Naive thymus-derived CD4-positive, alpha-beta T cell (primary cell): ENCODE measurements around the gene TREML2. TPM values are rescaled to one million over a fixed set of nuclear protein-coding genes. Genes with fewer than 3 reads are reported as not detected.

Experiments
- ATAC-seq: fragments of 150-1000 bp; cut with Tn5 transposase; 2 replicates; pipeline ENCODE4 v1.10.0; 2021; ENCODE audit warnings: mild to moderate bottlenecking, moderate library complexity
- CTCF ChIA-PET: fragments of 350-600 bp; sonication (Branson Sonifier 250); formaldehyde crosslinking; loops from one replicate; lab custom pipeline; 2021; ENCODE audit warnings: antibody characterized with exemption; lab: Charles Lee
- POLR2A ChIA-PET: fragments of 350-600 bp; sonication (Branson Sonifier 250); formaldehyde crosslinking; loops from one replicate; lab custom pipeline; 2021; ENCODE audit warnings: antibody characterized with exemption, inconsistent platforms; lab: Charles Lee
- DNase-seq, 9 donors: peaks; one replicate each; pipeline versions ENCODE4 v3.0.0 to v3.0.0-alpha.2; 2020 to 2022; ENCODE audit warnings: mixed read lengths in 1 of 9
- H3K27ac ChIP-seq: one replicate; pipeline ENCODE4 v1.7.0; 2013; ENCODE audit warnings: mild to moderate bottlenecking, low read depth, low read length, moderate library complexity
- H3K27me3 ChIP-seq, 2 donors: one replicate each; pipeline ENCODE4 v1.7.0; 2013; ENCODE audit warnings: low read length in 2 of 2, mild to moderate bottlenecking in 2 of 2, moderate library complexity in 2 of 2; ENCODE audit not compliant: control insufficient read depth in 2 of 2, insufficient read depth in 2 of 2
- H3K36me3 ChIP-seq, 3 experiments: 1 replicate in 2 of 3; 2 replicates in 1 of 3; pipeline ENCODE4 v1.7.0; 2013; ENCODE audit warnings: low read length in 3 of 3, mild to moderate bottlenecking in 3 of 3, moderate library complexity in 1 of 3; ENCODE audit not compliant: insufficient read depth in 3 of 3, control insufficient read depth in 2 of 3
- H3K4me1 ChIP-seq, 2 donors: one replicate each; pipeline ENCODE4 v1.7.0; 2013; ENCODE audit warnings: low read length in 2 of 2, mild to moderate bottlenecking in 2 of 2, moderate library complexity in 1 of 2; ENCODE audit not compliant: control insufficient read depth in 2 of 2, insufficient read depth in 2 of 2
- H3K4me3 ChIP-seq: 2 replicates; pipeline ENCODE4 v1.7.0; 2013; ENCODE audit warnings: mild to moderate bottlenecking, low read length
- H3K9me3 ChIP-seq, 3 experiments: 1 replicate in 2 of 3; 2 replicates in 1 of 3; pipeline ENCODE4 v1.7.0; 2013; ENCODE audit warnings: low read length in 3 of 3; ENCODE audit not compliant: control insufficient read depth in 2 of 3
- H3K27ac Mint-ChIP-seq, 9 donors: one replicate each; pipeline ENCODE4 v1.8.0; 2020 to 2022; ENCODE audit warnings: mixed read lengths in 9 of 9, mild to moderate bottlenecking in 8 of 9, moderate library complexity in 5 of 9, inconsistent platforms in 2 of 9
- H3K27me3 Mint-ChIP-seq, 5 donors: one replicate each; pipeline ENCODE4 v1.8.0; 2021 to 2022; ENCODE audit warnings: mixed read lengths in 5 of 5, mild to moderate bottlenecking in 1 of 5
- H3K36me3 Mint-ChIP-seq, 5 donors: one replicate each; pipeline ENCODE4 v1.8.0; 2020 to 2022; ENCODE audit warnings: mixed read lengths in 5 of 5, mild to moderate bottlenecking in 3 of 5, inconsistent platforms in 1 of 5
- H3K4me1 Mint-ChIP-seq, 7 donors: one replicate each; pipeline ENCODE4 v1.8.0; 2020 to 2022; ENCODE audit warnings: mixed read lengths in 7 of 7, mild to moderate bottlenecking in 3 of 7, inconsistent platforms in 1 of 7
- H3K4me3 Mint-ChIP-seq, 10 donors: one replicate each; pipeline ENCODE4 v1.8.0; 2020 to 2022; ENCODE audit warnings: mild to moderate bottlenecking in 10 of 10, mixed read lengths in 10 of 10, moderate library complexity in 6 of 10, inconsistent platforms in 2 of 10
- H3K9me3 Mint-ChIP-seq, 11 donors: one replicate each; pipeline ENCODE4 v1.8.0; 2020 to 2022; ENCODE audit warnings: mixed read lengths in 11 of 11, mild to moderate bottlenecking in 4 of 11, inconsistent platforms in 1 of 11, moderate library complexity in 1 of 11
- intact Hi-C, 2 donors: fragments of 100-400 bp; cut with micrococcal nuclease; formaldehyde crosslinking; loops; one replicate each; pipeline ENCODE4 v1.15.1; 2023
- polyA plus RNA-seq, 2 donors: library from polyadenylated mRNA; unstranded; fragments of 300-500 nt; fragmentation: Illumina TruSeq; gene quantifications; one replicate each; pipeline ENCODE4 v1.2.3, GENCODE V29; 2021
- total RNA-seq, 6 experiments: library from RNA in 5 of 6; stranded (reverse) in 5 of 6; gene quantifications; 1 replicate in 5 of 6; 2 replicates in 1 of 6; pipeline ENCODE4 v1.2.3 and lab custom pipeline; 2021 to 2026

Gene TREML2
- total and polyA plus RNA-seq, 7 experiments from 2014 or later: 0.54 to 19.8 (median 3.7) TPM

DNA sequence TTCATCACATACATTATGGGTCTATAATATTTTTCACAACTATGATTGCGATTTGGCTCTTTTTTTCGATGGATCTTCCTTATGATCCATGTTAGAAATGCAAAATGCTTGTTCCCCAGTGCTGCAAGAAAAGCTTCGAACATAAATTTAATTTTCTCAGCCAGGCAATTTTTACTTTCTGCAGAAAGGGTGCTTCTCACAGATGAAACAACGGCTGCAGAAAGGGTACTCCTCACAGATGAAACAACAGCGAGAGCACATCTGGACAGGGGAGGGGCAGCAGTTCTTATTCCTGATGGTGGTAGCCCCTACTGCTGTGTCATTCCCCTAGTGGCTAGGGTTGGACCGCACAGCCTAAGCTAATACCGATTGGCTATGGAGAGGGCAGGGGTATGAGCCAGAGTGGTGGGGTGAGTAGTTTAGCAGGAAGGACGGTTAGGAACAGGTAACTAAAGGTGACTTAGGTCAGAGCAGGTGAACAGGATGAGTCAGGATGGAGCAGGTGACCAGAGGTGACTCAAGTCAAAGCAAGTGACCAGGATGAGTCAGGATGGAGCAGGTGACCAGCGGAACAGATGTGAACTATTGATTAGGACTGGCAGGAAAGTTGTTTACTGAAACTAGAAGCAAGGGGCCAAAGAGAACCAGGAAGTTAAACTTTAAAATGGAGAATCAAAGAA is 13.8 kb upstream of the TREML2 start:
- Histone ChIP-seq H3K36me3 (no peaks in the 10 kb centered on the region), H3K27me3 (no peaks in the 10 kb centered on the region), H3K4me3 (no peak overlapping the region), H3K4me1 (no peaks in the 10 kb centered on the region), H3K9me3 (peaks cover 0 to 15% (median 0%) of the 10 kb centered on the region in 3 experiments), H3K27ac (no peak overlapping the region)
- H3K4me3 Mint-ChIP-seq: no peak overlapping the region
- DNase-seq (no peak), ATAC-seq (no peak)
- H3K9me3 Mint-ChIP-seq: peaks cover 4 to 23% (median 12%) of the 10 kb centered on the region in 11 donors
- H3K36me3 Mint-ChIP-seq: peaks cover 0 to 10% (median 6%) of the 10 kb centered on the region in 5 donors
- POLR2A ChIA-PET: interaction anchor here (0.7 kb wide), 1 partner anchor 131 kb away, joined by 3 read pairs; no protein-coding TSS in a partner anchor
- CTCF ChIA-PET: no interaction called here
- H3K27ac Mint-ChIP-seq: peak overlapping the region in 1 of 9 donors; percentile 25
- H3K4me1 Mint-ChIP-seq: peaks cover 0 to 15% (median 5%) of the 10 kb centered on the region in 7 donors
- intact Hi-C loops: no loop called here
- H3K27me3 Mint-ChIP-seq: peaks cover 0 to 24% (median 0%) of the 10 kb centered on the region in 5 donors

DNA sequence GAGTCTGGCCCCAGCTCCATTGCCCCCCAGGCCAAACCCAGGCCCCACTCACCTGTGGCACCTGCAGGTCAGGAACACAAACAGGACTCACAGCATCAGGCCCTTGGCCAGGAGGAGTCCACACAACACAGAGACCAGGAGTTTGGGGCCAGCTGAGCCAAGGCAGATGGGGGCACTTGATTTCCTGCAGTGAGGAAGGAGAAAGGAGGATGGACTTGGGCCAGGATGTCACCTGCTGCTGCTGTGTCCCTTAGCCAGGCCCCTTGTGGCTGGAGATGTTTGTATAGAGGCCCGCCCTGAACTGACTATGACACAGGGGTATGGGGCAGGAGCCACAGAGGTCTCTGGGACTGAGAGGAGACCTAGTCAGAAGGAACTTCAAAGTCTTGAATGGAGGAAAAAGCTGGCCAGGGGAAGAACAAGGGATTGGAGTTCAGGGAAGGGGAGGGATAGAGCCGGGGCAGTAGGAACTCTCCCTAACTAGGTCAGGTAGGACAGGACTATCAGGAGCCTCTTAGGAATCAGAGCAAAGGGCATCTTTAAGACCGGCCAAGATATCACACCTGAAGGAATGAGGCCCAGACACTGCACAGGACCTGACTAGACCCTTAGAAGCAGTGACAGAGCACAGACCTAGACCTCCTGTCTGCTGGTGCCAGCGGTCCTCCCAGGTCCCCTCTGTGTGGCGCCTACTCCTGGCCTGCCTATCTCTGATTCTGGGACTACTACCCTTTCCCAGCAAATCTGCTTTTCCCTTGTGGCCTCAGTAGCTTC is 8.8 kb upstream of the TREML2 start:
- H3K4me3 ChIP-seq: no peak overlapping the region
- Mint-ChIP-seq H3K4me1 (peaks cover 0 to 23% (median 14%) of the 10 kb centered on the region in 7 donors), H3K4me3 (no peak overlapping the region), H3K27ac (peak overlapping the region in 2 of 9 donors; percentile 23 to 28), H3K36me3 (peaks cover 0 to 10% (median 6%) of the 10 kb centered on the region in 5 donors), H3K27me3 (peaks cover 0 to 17% (median 0%) of the 10 kb centered on the region in 5 donors), H3K9me3 (peaks cover 4 to 13% (median 8%) of the 10 kb centered on the region in 11 donors)
- H3K36me3 ChIP-seq: no peaks in the 10 kb centered on the region
- ATAC-seq (no peak), DNase-seq (no peak)
- H3K27me3 ChIP-seq: no peaks in the 10 kb centered on the region
- H3K4me1 ChIP-seq: no peaks in the 10 kb centered on the region
- CTCF ChIA-PET: interaction anchor here (0.9 kb wide), 1 partner anchor 28 kb away, joined by 5 read pairs; no protein-coding TSS in a partner anchor
- POLR2A ChIA-PET: no interaction called here
- H3K27ac ChIP-seq: no peak overlapping the region
- intact Hi-C loops: no loop called here
- H3K9me3 ChIP-seq: peaks cover 0 to 8% (median 0%) of the 10 kb centered on the region in 3 experiments

DNA sequence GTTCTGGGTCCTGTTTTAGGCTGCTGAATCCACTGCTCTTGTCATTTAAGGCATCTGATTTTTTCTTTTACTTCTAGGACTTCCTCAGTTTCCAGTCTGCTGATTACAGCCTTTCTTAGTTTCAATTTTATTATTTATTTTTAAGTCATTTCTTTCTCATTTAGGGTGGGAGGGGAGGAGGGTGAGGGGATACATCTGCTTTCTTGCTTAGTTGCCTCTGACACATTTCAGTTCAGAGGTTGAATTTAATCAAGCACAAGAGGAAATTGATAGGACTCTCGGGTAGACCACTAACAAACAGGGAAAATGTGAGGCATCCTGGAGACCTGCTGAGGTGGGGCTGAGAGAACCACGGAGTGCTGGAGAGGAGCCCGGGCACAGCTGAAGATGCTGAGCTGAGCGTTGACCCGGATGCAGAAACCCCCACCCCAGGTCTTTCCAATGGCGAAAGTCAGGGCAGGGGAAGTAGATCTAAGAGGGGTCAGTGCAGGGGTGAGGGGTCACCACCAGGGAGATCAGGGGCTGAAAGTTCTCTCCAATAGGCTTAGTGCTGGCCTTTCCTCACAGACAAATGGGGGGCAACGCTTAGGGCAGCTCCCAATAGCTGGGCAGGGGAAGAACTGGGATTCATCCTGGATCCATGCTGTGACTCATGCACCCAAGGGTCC is 7.6 kb upstream of the TREML2 start:
- Histone ChIP-seq H3K27me3 (no peaks in the 10 kb centered on the region), H3K9me3 (no peaks in the 10 kb centered on the region), H3K36me3 (no peaks in the 10 kb centered on the region), H3K4me3 (no peak overlapping the region), H3K4me1 (peaks cover 4 to 6% of the 10 kb centered on the region in 2 donors), H3K27ac (no peak overlapping the region)
- no peak overlapping the region for H3K4me3 Mint-ChIP-seq
- H3K9me3 Mint-ChIP-seq: peaks cover 0 to 4% (median 0%) of the 10 kb centered on the region in 11 donors
- DNase-seq (no peak), ATAC-seq (no peak)
- H3K27ac Mint-ChIP-seq: no peak overlapping the region
- peaks cover 0 to 13% (median 0%) of the 10 kb centered on the region in 5 donors for H3K27me3 Mint-ChIP-seq
- CTCF ChIA-PET: interaction anchor here (0.9 kb wide), 1 partner anchor 27 kb away, joined by 5 read pairs; no protein-coding TSS in a partner anchor
- intact Hi-C loops: no loop called here
- H3K36me3 Mint-ChIP-seq: peaks cover 0 to 13% (median 0%) of the 10 kb centered on the region in 5 donors
- POLR2A ChIA-PET: no interaction called here
- peaks cover 3 to 30% (median 22%) of the 10 kb centered on the region in 7 donors for H3K4me1 Mint-ChIP-seq

DNA sequence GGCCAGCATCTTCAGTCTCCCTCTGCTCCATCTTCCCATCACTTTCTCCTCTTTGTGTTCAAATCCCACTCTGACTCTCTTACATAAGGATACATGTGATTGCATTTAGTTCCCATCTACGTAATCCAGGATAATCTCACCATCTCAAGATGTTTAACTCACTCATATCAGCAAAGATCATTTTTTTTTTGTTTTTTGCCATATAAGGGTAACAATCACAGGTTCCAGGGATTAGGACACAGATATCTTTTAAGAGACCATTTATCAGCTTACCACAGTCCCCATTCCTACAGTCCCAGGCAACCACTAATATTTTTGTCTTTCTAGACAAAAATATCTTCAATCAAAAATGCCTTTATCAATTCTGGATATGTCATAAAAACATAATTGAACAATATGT is 3.2 kb upstream of the TREML2 start:
- DNase-seq (no peak), ATAC-seq (no peak)
- Histone ChIP-seq H3K4me3 (no peak overlapping the region), H3K4me1 (peaks cover 47 to 50% of the 10 kb centered on the region in 2 donors), H3K27ac (no peak overlapping the region), H3K36me3 (no peaks in the 10 kb centered on the region), H3K27me3 (no peaks in the 10 kb centered on the region), H3K9me3 (no peaks in the 10 kb centered on the region)
- intact Hi-C loops: loop anchor here (5.0 kb wide), 3 partner anchors 93 to 343 kb away; partner anchors contain the start of gene FOXP4 (in 2 of the 2)
- CTCF ChIA-PET: interaction anchor here (1.1 kb wide), 1 partner anchor 22 kb away, joined by 3 read pairs; no protein-coding TSS in a partner anchor
- H3K36me3 Mint-ChIP-seq: peaks cover 0 to 12% (median 0%) of the 10 kb centered on the region in 5 donors
- H3K27me3 Mint-ChIP-seq: no peaks in the 10 kb centered on the region
- POLR2A ChIA-PET: no interaction called here
- H3K27ac Mint-ChIP-seq: peak overlapping the region in 8 of 9 donors; percentile 16 to 99 (median 86)
- peaks cover 0 to 4% (median 0%) of the 10 kb centered on the region in 11 donors for H3K9me3 Mint-ChIP-seq
- H3K4me1 Mint-ChIP-seq: peaks cover 37 to 61% (median 57%) of the 10 kb centered on the region in 7 donors
- peak overlapping the region in 1 of 10 donors; percentile 1 for H3K4me3 Mint-ChIP-seq

DNA sequence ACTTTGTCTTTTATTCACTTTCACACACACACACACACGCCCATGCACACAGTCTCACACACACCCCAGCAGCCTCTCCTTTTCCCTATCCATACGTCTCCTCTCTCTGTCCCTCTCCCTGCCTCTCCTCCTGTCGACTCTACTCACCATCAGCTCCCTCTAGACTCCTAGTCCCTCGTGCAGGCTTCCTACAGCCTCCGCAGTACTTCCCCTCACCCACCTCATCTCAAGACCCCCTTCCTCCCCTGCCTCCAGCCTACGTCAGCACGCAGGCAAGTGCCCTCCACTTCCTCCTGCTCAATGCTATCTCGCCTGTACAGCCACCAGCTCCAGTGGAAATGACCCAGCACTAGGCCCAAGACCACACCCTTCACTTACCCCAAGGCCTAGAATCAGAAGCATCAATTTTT is 820 bp upstream of the TREML2 start:
- H3K36me3 ChIP-seq: peaks cover 0 to 3% (median 0%) of the 10 kb centered on the region in 3 experiments
- Mint-ChIP-seq H3K9me3 (peaks cover 0 to 2% (median 0%) of the 10 kb centered on the region in 11 donors), H3K27me3 (no peaks in the 10 kb centered on the region), H3K4me3 (peak overlapping the region; percentile 78 to 84 (median 82)), H3K4me1 (peaks cover 46 to 80% (median 72%) of the 10 kb centered on the region in 7 donors), H3K27ac (peak overlapping the region; percentile 95 to 100 (median 98)), H3K36me3 (peaks cover 0 to 20% (median 5%) of the 10 kb centered on the region in 5 donors)
- intact Hi-C loops: loop anchor here (5.0 kb wide), 3 partner anchors 96 to 346 kb away; partner anchors contain the start of gene FOXP4 (in 2 of the 2)
- peak overlapping the region; percentile 88 for H3K27ac ChIP-seq
- no peaks in the 10 kb centered on the region for H3K9me3 ChIP-seq
- ATAC-seq: no peak
- peaks cover 47 to 55% of the 10 kb centered on the region in 2 donors for H3K4me1 ChIP-seq
- H3K27me3 ChIP-seq: no peaks in the 10 kb centered on the region
- POLR2A ChIA-PET: interaction anchor here (0.6 kb wide), 1 partner anchor 734 kb away, joined by 3 read pairs; no protein-coding TSS in a partner anchor
- peak overlapping the region; percentile 26 for H3K4me3 ChIP-seq
- CTCF ChIA-PET: interaction anchor here (1.0 kb wide), 1 partner anchor 14 kb away, joined by 3 read pairs; no protein-coding TSS in a partner anchor
- DNase-seq: no peak
